GM21515 (cell line): ENCODE measurements around the gene ZMIZ1.

Source experiments
- ATAC-seq: cut with Tn5 transposase; IDR thresholded peaks from one replicate; pipeline ENCODE4 v1.9.1; 2021; ENCODE audit not compliant: unreplicated experiment

The ZMIZ1 gene

DNA sequence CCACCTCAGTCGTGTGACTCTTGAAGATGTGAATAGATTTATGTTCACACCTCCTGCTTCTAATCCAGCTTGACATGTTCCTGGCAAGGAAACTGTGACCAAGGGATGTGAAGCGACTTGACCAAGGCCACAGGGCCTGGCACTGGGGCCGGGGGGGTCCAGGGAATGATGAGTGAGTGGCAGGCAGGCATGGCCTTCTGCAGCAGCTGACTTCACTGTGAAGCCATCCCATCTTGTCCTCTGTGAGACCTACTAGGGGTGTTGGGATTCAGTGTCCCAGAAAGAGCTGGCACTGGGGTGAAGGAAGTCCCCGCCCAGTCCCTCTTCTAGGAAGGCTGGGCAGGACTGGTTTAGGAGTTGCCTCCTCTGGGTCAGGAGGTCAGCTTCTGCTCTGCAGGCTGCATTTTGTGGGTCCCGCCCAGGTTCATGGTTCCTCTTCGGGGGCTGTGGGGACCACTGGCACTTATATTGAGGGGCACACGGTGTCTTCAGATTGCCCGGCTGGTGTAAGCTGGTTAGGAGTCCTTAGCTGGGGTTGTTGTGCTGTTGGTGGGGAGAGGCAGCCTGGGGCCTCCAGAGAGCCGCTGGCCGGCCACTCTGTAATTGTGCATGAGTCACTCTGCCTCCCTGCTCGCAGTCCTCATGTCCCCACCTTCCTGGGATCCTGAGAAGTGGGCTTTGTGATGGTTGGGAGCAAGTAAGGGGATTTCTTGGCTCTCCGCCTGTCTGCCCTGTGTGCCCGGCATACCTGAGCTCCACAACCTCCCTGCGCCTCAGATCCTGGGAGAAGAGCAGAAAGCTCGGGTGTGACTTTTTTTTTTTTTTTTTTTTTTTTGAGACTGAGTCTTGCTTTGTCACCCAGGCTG lies 11.0 kb downstream of the ZMIZ1 start:
- ATAC-seq = no peak

DNA sequence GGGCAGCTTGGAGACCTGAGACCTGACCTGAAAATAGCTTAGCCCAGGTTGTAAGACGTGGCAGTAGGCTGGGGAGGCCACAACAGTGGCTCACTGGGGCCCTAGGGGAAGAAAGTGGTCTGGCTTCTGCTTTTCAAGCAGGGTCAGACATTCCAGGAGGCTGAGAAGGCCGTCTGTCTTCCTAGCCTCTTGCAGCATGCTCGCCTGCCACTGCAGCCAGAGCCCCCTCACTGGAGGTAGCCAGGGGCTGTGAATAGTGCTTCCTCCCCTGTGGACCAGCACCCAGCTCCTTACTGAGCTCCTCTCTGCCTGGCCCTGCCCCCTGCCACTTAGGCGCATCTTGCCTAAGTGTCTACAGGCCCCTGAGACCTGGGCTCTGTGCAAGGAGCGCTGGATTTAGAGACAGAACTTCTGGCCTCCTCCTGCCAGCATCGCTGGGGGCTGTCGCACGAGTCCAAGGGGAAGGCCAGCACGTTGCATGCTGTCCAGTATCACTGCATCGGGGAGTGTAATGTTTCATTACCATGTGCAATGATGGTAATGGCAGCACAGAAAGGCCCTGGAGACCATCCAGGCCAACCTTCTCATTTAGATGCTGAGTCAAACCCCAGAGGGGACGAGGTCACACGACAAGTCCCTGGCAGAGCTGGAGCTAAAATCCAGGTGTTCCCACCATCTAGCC lies 12.7 kb downstream of the ZMIZ1 start:
- ATAC-seq = no peak

DNA sequence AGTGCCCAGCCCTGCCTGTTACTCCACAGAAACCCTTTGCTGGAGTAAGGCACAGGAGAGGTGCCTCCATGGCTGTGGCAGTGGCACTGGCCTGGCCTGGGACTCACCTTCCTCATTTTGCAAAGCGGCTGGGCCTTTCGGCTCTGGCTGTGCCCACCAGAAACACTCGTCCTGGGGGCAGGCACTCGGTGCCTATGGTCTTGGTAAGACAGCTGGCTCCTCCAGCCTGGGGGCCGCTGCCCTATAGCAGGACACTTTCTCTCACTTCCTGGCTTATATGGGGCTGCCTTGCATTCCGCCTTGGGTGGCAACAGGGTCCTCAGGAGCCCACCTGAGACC lies 13.2 kb downstream of the ZMIZ1 start:
- no peak for ATAC-seq

DNA sequence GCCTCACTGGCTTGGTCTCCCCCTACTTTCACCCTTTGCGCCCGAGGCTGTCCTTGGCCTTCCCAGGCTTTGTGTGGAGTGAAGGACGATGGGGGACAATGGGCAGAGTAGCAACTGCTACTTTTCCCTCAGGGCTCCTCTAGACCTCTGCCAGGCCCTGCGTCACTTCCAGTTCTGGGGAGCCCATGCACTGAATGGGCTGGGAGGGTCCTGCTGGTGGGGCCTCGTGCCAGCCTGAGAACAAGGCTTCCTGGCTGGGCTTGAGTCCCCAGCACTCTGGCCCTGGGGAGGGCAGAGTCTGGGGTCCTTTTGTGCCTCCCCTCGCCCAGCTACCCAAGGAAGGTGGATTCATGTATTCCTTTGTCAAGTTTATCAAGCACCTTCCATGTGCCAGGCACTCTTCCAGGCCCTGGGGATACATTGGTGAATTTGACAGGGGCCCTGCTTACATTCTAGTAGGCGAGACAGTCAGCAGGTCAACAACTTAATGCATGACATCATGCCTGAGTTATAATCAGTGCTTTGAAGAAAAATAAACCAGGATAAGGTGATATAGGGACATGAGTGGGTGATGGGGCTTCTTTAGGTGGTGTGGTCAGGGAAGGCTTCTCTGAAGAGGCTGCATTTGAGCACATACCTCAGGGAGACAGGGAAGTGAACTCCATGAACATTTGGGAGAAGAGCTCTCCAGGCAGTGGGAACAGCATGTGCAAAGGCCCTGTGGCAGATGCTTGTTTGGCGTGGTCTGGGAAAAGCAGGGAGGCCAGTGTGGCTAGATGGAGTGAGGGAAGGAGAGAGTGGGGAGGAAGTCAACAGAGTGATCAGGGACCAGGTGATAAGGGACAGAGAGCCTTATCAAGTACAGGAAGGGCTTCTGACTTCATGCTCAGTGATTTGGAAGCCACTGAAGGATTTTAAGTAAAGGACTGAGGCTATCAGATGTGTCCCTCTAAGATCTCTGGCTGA lies 14.1 kb downstream of the ZMIZ1 start:
- no peak for ATAC-seq

DNA sequence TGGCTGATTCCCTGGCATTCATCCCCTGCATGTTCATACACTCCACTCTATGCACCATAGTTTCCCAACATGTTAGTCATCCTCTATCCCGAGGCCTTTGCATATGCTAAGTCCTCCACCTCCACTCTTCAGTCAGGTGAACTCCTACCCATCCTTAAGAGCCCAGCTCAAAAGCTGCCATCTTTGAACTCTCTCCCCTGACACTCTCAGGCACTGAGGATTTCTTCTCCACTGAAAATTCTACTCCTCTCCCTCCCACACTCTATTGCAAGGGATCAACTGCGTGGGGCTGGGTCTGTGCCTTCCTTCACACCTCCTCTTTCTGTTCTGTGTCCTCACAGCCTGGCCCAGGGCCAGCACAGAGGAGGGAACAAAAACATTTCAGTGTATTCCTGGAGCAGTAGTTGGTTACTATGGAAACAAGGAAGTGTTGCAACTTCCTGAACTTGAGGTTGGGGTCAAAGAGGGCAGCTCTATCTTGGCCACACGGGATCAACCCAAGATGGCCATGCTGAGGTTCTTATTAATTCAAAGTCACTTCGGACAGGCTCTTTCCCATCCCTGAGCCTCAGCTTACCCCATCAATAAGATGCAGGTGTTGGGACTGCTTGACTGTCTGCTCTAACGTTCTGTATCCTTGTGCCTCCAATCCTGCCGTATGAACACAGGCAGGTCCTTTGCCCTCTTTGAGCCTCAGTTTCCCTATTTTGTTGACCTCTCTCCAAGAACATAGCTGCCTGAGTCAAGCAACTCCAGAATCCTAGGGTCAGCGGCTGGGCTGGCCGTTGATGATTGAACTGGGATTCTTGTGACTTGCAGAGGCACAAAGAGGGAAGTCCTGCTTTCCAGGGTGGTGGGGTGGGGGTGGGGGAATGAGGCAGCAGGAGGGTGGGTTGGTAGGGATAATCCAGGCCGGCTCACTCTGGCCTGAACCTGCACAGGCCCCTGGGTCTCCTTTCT lies 15.5 kb downstream of the ZMIZ1 start:
- no peak for ATAC-seq

DNA sequence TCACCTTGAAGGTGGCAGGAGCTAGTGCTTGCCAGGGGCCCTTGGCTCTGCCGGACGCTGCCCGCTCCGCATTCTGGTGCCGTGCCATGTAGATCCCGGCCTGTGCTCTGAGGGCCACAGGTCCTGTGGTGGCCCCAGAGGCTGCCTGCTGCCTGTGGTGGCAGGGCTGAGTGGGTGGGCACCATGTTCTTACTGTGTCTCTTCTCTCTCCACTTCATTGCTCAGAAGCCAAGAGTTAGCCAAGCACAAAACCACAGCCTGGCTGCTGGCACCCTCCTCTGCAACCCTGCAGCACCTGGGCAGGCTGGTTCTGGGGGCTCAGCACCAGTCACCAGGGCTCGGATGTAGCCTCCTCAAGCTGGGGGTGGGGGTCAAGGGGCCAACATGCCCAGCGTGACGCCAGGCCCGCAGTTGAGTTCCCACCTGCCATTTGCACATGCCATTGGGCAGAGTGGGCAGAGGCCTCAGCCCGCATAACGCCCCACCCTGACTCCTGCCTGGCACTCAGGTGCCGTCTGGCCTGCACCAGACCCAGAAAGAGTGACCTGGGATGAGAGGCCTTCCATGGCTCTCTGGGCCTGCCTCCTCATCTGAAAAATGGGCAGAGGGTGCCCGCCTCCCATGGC lies 16.3 kb downstream of the ZMIZ1 start:
- no peak for ATAC-seq

DNA sequence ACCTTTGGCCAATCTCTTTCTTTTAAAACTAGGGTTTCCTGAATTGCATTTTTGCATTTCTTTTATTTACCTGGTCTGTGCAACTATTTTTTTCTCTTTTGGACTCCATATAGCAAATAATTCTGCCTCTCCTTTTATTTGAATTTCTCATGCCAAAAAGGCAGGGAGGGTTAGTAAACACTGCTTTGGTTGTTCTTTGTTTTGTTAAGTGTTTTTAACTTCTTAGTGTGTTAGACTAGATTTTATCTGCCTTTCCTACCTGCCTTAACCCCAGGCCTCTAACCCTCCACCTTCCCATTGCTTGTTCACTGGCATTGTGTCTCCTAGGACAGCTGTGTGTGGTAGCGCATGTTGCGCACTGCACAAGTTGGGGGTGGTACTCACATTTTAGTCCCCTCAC lies 18.1 kb downstream of the ZMIZ1 start:
- ATAC-seq = no peak

DNA sequence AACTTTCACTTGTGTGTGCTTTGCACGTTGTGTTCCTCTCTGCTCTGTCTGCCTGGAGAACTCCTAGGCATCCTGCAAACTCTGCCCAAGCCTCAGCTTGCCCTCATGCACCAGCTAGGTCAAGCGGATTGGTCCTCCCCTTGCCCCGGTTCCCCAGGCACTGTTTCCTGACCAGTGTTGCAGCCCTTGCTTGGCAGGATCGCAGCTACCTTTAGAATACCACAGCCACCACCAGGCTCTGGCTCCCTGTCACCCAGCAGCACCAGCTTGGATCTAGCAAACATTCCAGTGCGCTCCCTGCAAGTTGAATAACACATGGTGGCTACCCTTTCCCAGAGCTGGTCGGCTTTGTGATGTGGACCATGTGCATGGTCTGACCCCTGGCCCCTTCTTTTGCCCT lies 19.0 kb downstream of the ZMIZ1 start:
- ATAC-seq = no peak

DNA sequence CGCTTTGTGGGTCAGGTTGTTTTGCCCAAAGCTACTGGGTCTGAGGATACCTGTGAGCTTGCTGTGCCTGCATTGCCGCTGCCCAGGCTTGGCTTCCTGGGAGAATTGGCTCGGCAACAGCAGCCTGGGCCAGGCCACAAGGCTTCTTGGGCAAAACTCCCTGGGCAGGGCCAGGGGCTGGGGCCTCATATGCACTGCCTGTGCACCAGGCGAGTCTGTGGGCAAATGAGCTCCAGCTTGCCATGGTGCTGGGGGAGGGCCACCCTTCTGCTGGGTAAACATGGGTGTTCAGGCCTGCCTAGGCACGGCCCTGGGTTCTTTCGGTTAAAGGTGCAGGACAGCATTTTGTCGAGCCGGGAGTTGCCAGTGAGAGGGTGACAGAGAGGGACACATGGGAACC lies 19.4 kb downstream of the ZMIZ1 start:
- ATAC-seq = no peak

DNA sequence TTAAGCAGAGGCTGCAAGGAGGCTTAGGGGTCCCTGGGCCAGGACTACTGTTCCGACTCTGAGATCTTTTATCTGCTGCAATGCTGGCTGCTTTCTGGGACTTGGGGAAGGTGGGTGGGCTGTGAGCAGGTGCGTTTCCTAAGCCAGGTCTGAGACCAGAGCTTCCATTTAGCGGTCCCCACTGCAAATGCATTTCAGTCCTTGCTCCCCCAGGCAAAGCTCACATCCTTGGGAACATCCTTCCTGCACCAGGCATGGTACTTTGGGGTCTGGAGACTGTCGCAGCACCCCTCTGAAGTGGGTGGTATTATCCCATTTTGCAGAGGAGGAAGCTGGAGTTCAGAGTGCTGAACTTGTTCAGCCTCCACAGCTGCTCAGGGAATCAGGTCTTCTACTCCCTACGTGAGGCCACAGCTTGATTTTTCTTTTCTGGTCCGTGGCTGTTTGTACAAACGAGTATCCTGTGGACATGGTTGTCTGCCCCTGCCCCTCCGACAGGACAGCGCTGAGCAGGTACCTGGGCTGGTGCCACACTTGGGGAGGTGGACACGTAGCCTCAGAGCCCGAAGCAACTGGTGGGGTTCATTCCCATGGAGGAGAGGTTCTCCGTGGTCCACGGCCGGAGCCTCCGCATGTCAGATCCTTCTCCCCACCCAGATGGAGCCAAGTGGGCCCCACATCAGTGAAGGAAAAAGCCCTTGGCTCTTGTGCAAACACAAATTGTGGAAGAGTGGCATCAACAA lies 20.0 kb downstream of the ZMIZ1 start:
- no peak for ATAC-seq

DNA sequence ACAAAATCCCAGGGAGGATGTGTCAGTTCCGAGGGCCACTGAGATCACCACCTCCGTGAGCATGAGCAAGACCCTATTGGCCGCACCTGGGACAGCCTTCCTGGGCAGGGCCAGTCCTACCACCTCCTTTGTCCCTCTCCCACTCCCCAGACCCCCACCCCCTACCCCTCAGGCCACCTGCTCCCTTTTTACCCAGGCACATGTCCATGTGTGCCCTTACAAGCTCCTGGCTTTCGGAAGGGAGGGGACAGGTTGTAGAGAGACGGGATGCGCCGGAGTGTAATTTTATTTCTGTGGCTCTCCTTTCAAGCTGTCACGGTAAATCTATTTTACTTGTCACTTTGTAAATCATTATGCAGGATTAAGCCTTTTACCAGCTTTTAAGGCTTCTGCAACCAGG lies 20.9 kb downstream of the ZMIZ1 start:
- ATAC-seq = no peak

DNA sequence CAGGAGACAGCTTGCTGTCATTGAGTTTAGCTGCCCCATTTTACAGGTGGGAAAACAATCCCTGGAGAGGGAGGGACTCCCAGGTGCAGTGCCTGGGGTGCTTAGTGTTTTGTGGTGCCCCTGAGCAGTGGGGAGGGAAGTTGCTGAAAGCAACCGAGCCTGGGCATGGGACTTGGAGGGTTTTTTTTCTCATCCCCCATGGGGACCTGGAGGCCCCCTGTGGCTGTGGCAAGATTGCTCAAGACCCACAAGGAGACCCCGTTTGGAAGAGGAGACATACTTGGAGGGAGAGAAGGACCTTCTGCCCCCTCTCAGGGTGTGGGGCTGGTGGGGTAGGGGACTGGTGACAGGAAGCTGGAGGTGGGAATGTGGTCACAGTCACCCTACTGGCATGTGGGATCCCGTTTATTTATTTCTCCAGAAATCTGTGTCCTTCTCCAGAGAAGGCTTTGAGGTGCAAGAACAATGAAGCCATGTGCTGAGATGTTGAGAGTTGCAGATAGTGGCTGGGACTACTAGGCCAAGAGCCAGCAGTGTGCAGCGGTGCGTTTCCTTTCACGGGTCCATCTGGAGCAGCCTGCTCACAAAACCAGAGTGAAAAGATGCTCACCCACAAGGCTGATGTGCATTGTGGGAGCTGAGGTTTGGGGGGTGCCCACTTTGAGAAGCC lies 21.5 kb downstream of the ZMIZ1 start:
- ATAC-seq = no peak

DNA sequence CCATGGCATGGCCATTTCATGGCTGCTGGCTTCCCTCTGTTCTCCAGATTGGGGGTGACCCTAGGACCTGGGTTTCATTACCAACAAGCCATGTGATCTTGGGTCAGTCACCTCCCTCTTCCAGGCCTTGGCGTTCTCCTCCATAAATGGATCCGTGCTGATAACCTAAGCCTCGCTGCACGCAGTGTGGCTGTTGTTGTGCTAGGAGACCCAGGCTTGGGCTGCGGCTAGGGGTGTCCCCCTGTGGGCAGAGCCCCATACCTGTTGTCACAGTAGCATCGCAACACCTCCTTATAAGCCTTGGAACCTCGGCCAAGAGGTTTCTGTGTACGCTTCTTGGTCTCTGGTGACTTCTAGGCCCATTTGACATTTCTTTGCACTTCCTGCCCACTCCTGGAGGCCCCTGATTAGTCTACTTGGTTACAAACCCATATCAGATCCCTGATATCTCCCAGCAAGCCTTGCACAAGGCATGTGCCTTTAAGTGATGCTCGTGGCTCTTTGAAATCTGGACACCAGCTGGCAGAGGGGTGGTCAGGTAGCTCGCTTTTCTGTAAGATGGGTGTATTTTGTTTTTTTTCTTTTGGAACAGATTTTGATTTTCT lies 23.6 kb downstream of the ZMIZ1 start:
- ATAC-seq = no peak

DNA sequence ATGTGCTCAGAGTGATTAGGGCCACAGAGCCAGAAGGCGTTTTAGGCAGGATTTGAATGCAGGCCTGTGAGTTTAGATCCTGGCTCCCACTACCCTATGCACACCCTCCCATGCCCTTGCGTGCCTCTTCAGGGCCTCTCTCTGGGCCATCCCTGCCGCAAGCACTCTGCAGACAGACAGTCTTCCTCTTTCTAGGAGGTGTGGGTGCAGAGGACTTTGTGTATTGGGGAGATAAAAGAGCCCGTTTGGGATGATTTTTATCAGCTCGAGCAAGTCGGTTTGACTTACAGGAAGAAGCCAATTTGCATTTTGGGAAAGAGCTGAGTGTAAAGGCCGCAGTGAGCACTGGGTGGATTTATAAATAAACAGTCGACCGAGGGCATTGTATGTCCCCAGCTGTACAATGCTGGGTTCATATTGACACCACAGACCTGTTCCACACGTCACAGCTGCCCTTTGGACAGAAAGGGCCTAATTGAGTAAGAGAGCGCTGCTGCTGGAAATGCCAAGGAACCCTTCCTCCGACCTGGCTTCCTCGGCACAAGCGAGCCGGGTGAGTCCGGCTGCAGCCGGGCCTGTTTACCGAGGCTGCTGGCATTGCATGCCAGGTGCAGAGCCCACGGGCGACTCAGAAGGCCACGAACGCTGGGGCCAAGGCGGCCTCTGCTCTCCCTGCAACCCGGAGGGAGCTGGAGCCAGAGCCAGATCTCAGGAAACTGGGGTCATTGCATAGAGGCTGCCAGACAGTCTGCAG lies 25.1 kb downstream of the ZMIZ1 start:
- no peak for ATAC-seq

DNA sequence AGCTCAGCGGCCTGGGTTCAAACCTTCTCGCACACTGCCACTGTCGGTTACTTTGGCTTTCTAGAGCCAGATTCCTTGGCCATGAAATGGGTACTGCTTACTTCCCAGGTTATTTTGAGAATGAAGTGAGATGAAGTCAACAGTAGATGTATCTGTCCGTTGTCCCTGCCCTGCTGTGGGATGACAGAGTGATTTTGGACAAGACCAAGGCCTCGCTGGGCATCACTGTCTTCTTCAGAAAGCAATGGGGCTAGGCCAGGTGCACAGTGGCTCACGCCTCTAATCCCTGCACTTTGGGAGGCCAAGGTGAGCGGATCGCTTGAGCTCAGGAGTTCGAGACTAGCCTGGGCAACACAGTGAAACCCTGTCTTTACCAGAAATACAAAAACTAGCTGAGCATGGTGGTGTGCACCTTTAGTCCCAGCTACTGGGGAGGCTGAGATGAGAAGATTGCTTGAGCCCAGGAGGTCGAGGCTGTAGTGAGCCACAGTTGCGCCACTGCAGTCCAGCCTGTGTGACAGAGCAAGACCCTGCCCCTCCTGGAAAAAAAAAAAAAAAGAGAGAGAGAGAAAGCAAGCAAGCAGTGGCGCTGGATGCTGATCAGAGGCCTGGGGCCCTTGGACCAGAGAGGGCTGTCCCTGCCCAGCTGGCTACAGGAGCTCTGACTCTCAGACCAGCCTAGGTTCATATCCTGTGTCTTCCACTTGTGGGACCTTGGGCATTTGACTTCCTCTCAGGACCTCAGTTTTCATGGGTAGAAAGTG lies 25.8 kb downstream of the ZMIZ1 start:
- no peak for ATAC-seq

DNA sequence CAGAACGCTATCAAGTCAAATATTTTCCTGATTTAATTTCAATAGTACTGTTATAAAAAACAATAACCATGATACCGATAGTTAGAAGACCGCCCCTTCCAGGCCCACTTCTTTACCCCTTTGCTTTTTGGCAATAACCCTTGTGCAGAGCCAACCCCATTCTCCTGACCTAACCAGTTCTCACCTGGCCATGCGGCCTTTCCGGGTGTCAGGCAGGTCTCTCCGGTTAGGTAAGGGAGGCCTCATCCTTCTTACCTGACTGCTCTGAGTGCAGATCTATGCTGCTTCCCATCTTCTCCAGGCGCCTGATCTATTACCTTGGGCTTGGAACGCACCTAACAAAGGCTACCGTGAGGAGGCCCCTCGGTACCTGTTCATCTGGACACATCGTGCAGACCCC lies 26.6 kb downstream of the ZMIZ1 start:
- ATAC-seq = no peak

DNA sequence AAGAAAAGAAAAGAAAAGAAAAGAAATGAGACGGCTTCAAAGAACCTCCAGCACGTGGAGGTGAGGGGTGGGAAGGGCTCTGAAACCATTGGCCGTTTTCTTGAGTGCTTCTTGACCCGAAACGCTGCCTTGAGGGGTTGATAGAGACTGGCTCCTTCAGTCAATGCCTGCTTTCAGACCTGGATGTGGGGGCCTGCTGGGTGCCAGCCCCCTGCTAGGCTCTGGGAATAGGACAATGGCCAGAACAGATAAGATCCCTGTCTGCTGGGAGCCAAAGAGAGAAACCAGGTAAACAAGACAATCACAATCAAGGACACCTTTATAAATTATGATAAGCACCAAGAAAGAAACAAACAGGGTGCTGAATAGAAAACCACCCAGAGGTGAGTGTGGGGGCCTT lies 27.7 kb downstream of the ZMIZ1 start:
- ATAC-seq = no peak
